Stimulated activated CD8-positive, alpha-beta memory T cell treated with anti-CD3 and anti-CD28 coated beads, Interleukin-7, amount 100 ng/mL, for 4 hours (primary cell): ENCODE measurements around the gene PLA2G2A.

ENCODE experiments used
- DNase-seq, 2 donors: peaks; one replicate each; pipeline ENCODE4 v3.0.0-alpha.2; 2020; ENCODE audit warnings: low read depth in 2 of 2

PLA2G2A gene

GRCh38 chr1:19973616-19974015 is 5.8 kb downstream of the PLA2G2A start:
- no peak for DNase-seq

- DNase-seq: no peak
These were observed 7.8 kb downstream of the PLA2G2A start for GRCh38 chr1:19971664-19972063.

GRCh38 chr1:19969898-19970660 is 9.3 kb downstream of the PLA2G2A start:
- no peak for DNase-seq

- no peak for DNase-seq
These were observed 11.6 kb downstream of the PLA2G2A start for GRCh38 chr1:19967808-19968207.

GRCh38 chr1:19964542-19964941 is 14.9 kb downstream of the PLA2G2A start:
- DNase-seq: no peak

- DNase-seq: no peak
These were observed 15.8 kb downstream of the PLA2G2A start for GRCh38 chr1:19963636-19964035.

- no peak for DNase-seq
These were observed 18.8 kb downstream of the PLA2G2A start for GRCh38 chr1:19960591-19960990.

GRCh38 chr1:19957779-19958178 is 21.6 kb downstream of the PLA2G2A start:
- DNase-seq: no peak

- DNase-seq: no peak
These were observed 23.8 kb downstream of the PLA2G2A start for GRCh38 chr1:19955534-19956170.

- DNase-seq: no peak
These were observed 25.4 kb downstream of the PLA2G2A start for GRCh38 chr1:19954059-19954458.

GRCh38 chr1:19949016-19949415 is 30.4 kb downstream of the PLA2G2A start:
- no peak for DNase-seq

GRCh38 chr1:19946971-19947370 is 32.4 kb downstream of the PLA2G2A start:
- DNase-seq: no peak

- no peak for DNase-seq
These were observed 33.1 kb downstream of the PLA2G2A start for GRCh38 chr1:19946331-19946751.

GRCh38 chr1:19945914-19946313 is 33.5 kb downstream of the PLA2G2A start:
- no peak for DNase-seq

GRCh38 chr1:19942657-19943056 is 36.8 kb downstream of the PLA2G2A start:
- DNase-seq: no peak

- DNase-seq: no peak
These were observed 37.3 kb downstream of the PLA2G2A start for GRCh38 chr1:19942088-19942487.

- no peak for DNase-seq
These were observed 38.2 kb downstream of the PLA2G2A start for GRCh38 chr1:19941206-19941568.

GRCh38 chr1:19940486-19941205 is 38.8 kb downstream of the PLA2G2A start:
- DNase-seq: no peak

- DNase-seq: no peak
These were observed 40.9 kb downstream of the PLA2G2A start for GRCh38 chr1:19938472-19938871.

- DNase-seq: no peak
These were observed 43.2 kb downstream of the PLA2G2A start for GRCh38 chr1:19936061-19936750.

- DNase-seq: no peak
These were observed 45.1 kb downstream of the PLA2G2A start for GRCh38 chr1:19934336-19934735.

- no peak for DNase-seq
These were observed 46.6 kb downstream of the PLA2G2A start for GRCh38 chr1:19932866-19933265.
